Transverse colon (tissue), 3 donors: ENCODE data around the gene TCERG1L.

Source experiments
- CTCF ChIP-seq, 5 experiments: fragments of 200-600 bp in 3 of 5; fragments of 450-650 bp in 2 of 5; sonication (generic) in 3 of 5; IDR thresholded peaks; 1 replicate in 2 of 5; 2 replicates in 3 of 5; pipeline ENCODE4 v1.5.1; 2016 to 2017; ENCODE audit warnings: antibody characterized with exemption in 5 of 5, inconsistent platforms in 3 of 5, mild to moderate bottlenecking in 2 of 5, moderate library complexity in 1 of 5
- POLR2A ChIP-seq: fragments of 450-650 bp; IDR thresholded peaks from one replicate; pipeline ENCODE4 v1.6.1; 2016; ENCODE audit warnings: antibody characterized with exemption, mild to moderate bottlenecking, moderate library complexity

- no peak for TF ChIP-seq CTCF (IDR thresholded peaks at IDR 0.05)
- TF ChIP-seq POLR2A, result no peak
These were observed 21.3 kb upstream of the TCERG1L start for GRCh38 chr10:131332821-131333220.
